ENCODE measurements around the gene CMIP.

Gene CMIP

GRCh38 chr16:81595629-81596292, 151.2 kb downstream of the CMIP start:
- Histone ChIP-seq H2BK12ac (ENCODE audit: low read length in 2 of 2) (no peak overlapping the region), H3K27ac (ENCODE audit: low read length, poor library complexity, severe bottlenecking) (no peak overlapping the region), H3K4me1 (ENCODE audit: control insufficient read depth, insufficient read depth, low read depth, low read length) (peaks cover 13% of the 10 kb centered on the region), H3K4me3 (ENCODE audit: insufficient read depth in 1 of 2, low read depth in 1 of 2, low read length in 2 of 2) (no peak overlapping the region), H2AK5ac (ENCODE audit: low read length, severe bottlenecking) (no peak overlapping the region), H2BK120ac (ENCODE audit: low read depth, low read length) (no peak overlapping the region), H3K4ac (ENCODE audit: low read depth in 1 of 2, low read length in 2 of 2) (no peak overlapping the region), H3K14ac (ENCODE audit: low read length in 2 of 2) (no peak overlapping the region), H3K79me1 (replicated peaks; ENCODE audit: low read length, poor library complexity, severe bottlenecking) (peaks cover 44% of the 10 kb centered on the region), H2BK5ac (ENCODE audit: low read depth, low read length, poor library complexity, severe bottlenecking) (no peak overlapping the region), H3K23ac (ENCODE audit: low read length in 2 of 2) (no peak overlapping the region), H2AFZ (ENCODE audit: low read depth, low read length) (no peak overlapping the region), H4K91ac (ENCODE audit: low read length) (no peak overlapping the region), H3K27me3 (ENCODE audit: control insufficient read depth in 1 of 2, insufficient read depth in 1 of 2, low read length in 2 of 2) (no peaks in the 10 kb centered on the region), H3K9ac (ENCODE audit: low read length) (no peak overlapping the region), H3K4me2 (ENCODE audit: low read length, poor library complexity, severe bottlenecking) (no peak overlapping the region), H3K9me3 (ENCODE audit: control insufficient read depth, low read length) (no peaks in the 10 kb centered on the region), H4K8ac (ENCODE audit: low read length) (no peak overlapping the region), H3K18ac (ENCODE audit: low read depth in 1 of 2, low read length in 2 of 2) (no peak overlapping the region), H3K36me3 (ENCODE audit: control insufficient read depth in 1 of 2, insufficient read depth in 2 of 2, low read depth in 1 of 2, low read length in 2 of 2) (peaks cover 0 to 7% of the 10 kb centered on the region in 2 experiments), H2BK15ac (ENCODE audit: low read depth, poor library complexity, severe bottlenecking) (no peak overlapping the region)
- 99% methylated on average over 7 of the region's 9 CpGs for WGBS
- peak; percentile 87 for DNase-seq

- H3K9ac ChIP-seq (ENCODE audit: low read length): no peak overlapping the region
- H3K18ac ChIP-seq (ENCODE audit: low read depth in 1 of 2, low read length in 2 of 2): no peak overlapping the region
- peaks cover 21% of the 10 kb centered on the region for H3K4me1 ChIP-seq (ENCODE audit: control insufficient read depth, insufficient read depth, low read depth, low read length)
- no peak overlapping the region for H3K27ac ChIP-seq (ENCODE audit: low read length, poor library complexity, severe bottlenecking)
- H2BK15ac ChIP-seq (ENCODE audit: low read depth, poor library complexity, severe bottlenecking): no peak overlapping the region
- no peak overlapping the region for H2BK12ac ChIP-seq (ENCODE audit: low read length in 2 of 2)
- no peak overlapping the region for H3K4me3 ChIP-seq (ENCODE audit: insufficient read depth in 1 of 2, low read depth in 1 of 2, low read length in 2 of 2)
- no peak overlapping the region for H2BK5ac ChIP-seq (ENCODE audit: low read depth, low read length, poor library complexity, severe bottlenecking)
- H3K27me3 ChIP-seq (ENCODE audit: control insufficient read depth in 1 of 2, insufficient read depth in 1 of 2, low read length in 2 of 2): no peaks in the 10 kb centered on the region
- H4K8ac ChIP-seq (ENCODE audit: low read length): no peak overlapping the region
- 91% methylated on average over 5 of the region's 5 CpGs for WGBS
- H4K91ac ChIP-seq (ENCODE audit: low read length): no peak overlapping the region
- no peak overlapping the region for H3K4ac ChIP-seq (ENCODE audit: low read depth in 1 of 2, low read length in 2 of 2)
- no peak for DNase-seq
- H2AFZ ChIP-seq (ENCODE audit: low read depth, low read length): no peak overlapping the region
- no peak overlapping the region for H2AK5ac ChIP-seq (ENCODE audit: low read length, severe bottlenecking)
- H3K4me2 ChIP-seq (ENCODE audit: low read length, poor library complexity, severe bottlenecking): no peak overlapping the region
- H3K23ac ChIP-seq (ENCODE audit: low read length in 2 of 2): no peak overlapping the region
- H3K14ac ChIP-seq (ENCODE audit: low read length in 2 of 2): no peak overlapping the region
- H2BK120ac ChIP-seq (ENCODE audit: low read depth, low read length): no peak overlapping the region
- H3K36me3 ChIP-seq (ENCODE audit: control insufficient read depth in 1 of 2, insufficient read depth in 2 of 2, low read depth in 1 of 2, low read length in 2 of 2): peaks cover 0 to 7% of the 10 kb centered on the region in 2 experiments
- peaks cover 51% of the 10 kb centered on the region for H3K79me1 ChIP-seq (replicated peaks; ENCODE audit: low read length, poor library complexity, severe bottlenecking)
- H3K9me3 ChIP-seq (ENCODE audit: control insufficient read depth, low read length): no peaks in the 10 kb centered on the region
Observed at GRCh38 chr16:81597079-81597658, 152.6 kb downstream of the CMIP start.

- H3K9ac ChIP-seq (ENCODE audit: low read length): no peak overlapping the region
- no peak overlapping the region for H3K23ac ChIP-seq (ENCODE audit: low read length in 2 of 2)
- no peak overlapping the region for H2BK120ac ChIP-seq (ENCODE audit: low read depth, low read length)
- no peak overlapping the region for H3K18ac ChIP-seq (ENCODE audit: low read depth in 1 of 2, low read length in 2 of 2)
- H3K27ac ChIP-seq (ENCODE audit: low read length, poor library complexity, severe bottlenecking): no peak overlapping the region
- H3K4me3 ChIP-seq (ENCODE audit: insufficient read depth in 1 of 2, low read depth in 1 of 2, low read length in 2 of 2): no peak overlapping the region
- H2BK5ac ChIP-seq (ENCODE audit: low read depth, low read length, poor library complexity, severe bottlenecking): no peak overlapping the region
- 98% methylated on average over 12 of the region's 12 CpGs for WGBS
- no peak overlapping the region for H2AK5ac ChIP-seq (ENCODE audit: low read length, severe bottlenecking)
- H3K14ac ChIP-seq (ENCODE audit: low read length in 2 of 2): no peak overlapping the region
- no peak overlapping the region for H2BK12ac ChIP-seq (ENCODE audit: low read length in 2 of 2)
- no peaks in the 10 kb centered on the region for H3K27me3 ChIP-seq (ENCODE audit: control insufficient read depth in 1 of 2, insufficient read depth in 1 of 2, low read length in 2 of 2)
- no peak overlapping the region for H4K91ac ChIP-seq (ENCODE audit: low read length)
- no peak overlapping the region for H2AFZ ChIP-seq (ENCODE audit: low read depth, low read length)
- H3K36me3 ChIP-seq (ENCODE audit: control insufficient read depth in 1 of 2, insufficient read depth in 2 of 2, low read depth in 1 of 2, low read length in 2 of 2): peaks cover 0 to 3% of the 10 kb centered on the region in 2 experiments
- H4K8ac ChIP-seq (ENCODE audit: low read length): no peak overlapping the region
- H3K9me3 ChIP-seq (ENCODE audit: control insufficient read depth, low read length): no peaks in the 10 kb centered on the region
- no peak overlapping the region for H3K4me2 ChIP-seq (ENCODE audit: low read length, poor library complexity, severe bottlenecking)
- H3K79me1 ChIP-seq (replicated peaks; ENCODE audit: low read length, poor library complexity, severe bottlenecking): peaks cover 44% of the 10 kb centered on the region
- no peak for DNase-seq
- H3K4me1 ChIP-seq (ENCODE audit: control insufficient read depth, insufficient read depth, low read depth, low read length): peaks cover 21% of the 10 kb centered on the region
- H2BK15ac ChIP-seq (ENCODE audit: low read depth, poor library complexity, severe bottlenecking): peak overlapping the region; percentile 64
- H3K4ac ChIP-seq (ENCODE audit: low read depth in 1 of 2, low read length in 2 of 2): no peak overlapping the region
Observed at GRCh38 chr16:81598083-81598482, 153.5 kb downstream of the CMIP start.

GRCh38 chr16:81599034-81599744, 154.6 kb downstream of the CMIP start:
- Histone ChIP-seq H3K23ac (ENCODE audit: low read length in 2 of 2) (peak overlapping the region in 1 of 2 experiments; percentile 54), H2BK12ac (ENCODE audit: low read length in 2 of 2) (no peak overlapping the region), H2AK5ac (ENCODE audit: low read length, severe bottlenecking) (peak overlapping the region; percentile 49), H4K91ac (ENCODE audit: low read length) (no peak overlapping the region), H2BK15ac (ENCODE audit: low read depth, poor library complexity, severe bottlenecking) (no peak overlapping the region), H3K36me3 (ENCODE audit: control insufficient read depth in 1 of 2, insufficient read depth in 2 of 2, low read depth in 1 of 2, low read length in 2 of 2) (peaks cover 0 to 3% of the 10 kb centered on the region in 2 experiments), H3K9ac (ENCODE audit: low read length) (no peak overlapping the region), H3K79me1 (replicated peaks; ENCODE audit: low read length, poor library complexity, severe bottlenecking) (peaks cover 46% of the 10 kb centered on the region), H3K4me3 (ENCODE audit: insufficient read depth in 1 of 2, low read depth in 1 of 2, low read length in 2 of 2) (no peak overlapping the region), H3K9me3 (ENCODE audit: control insufficient read depth, low read length) (no peaks in the 10 kb centered on the region), H3K18ac (ENCODE audit: low read depth in 1 of 2, low read length in 2 of 2) (peak overlapping the region in 1 of 2 experiments; percentile 29), H3K4ac (ENCODE audit: low read depth in 1 of 2, low read length in 2 of 2) (no peak overlapping the region), H2BK120ac (ENCODE audit: low read depth, low read length) (no peak overlapping the region), H3K4me1 (ENCODE audit: control insufficient read depth, insufficient read depth, low read depth, low read length) (peaks cover 21% of the 10 kb centered on the region), H3K27me3 (ENCODE audit: control insufficient read depth in 1 of 2, insufficient read depth in 1 of 2, low read length in 2 of 2) (no peaks in the 10 kb centered on the region), H3K14ac (ENCODE audit: low read length in 2 of 2) (peak overlapping the region in 1 of 2 experiments; percentile 58), H2AFZ (ENCODE audit: low read depth, low read length) (no peak overlapping the region), H2BK5ac (ENCODE audit: low read depth, low read length, poor library complexity, severe bottlenecking) (no peak overlapping the region), H3K27ac (ENCODE audit: low read length, poor library complexity, severe bottlenecking) (no peak overlapping the region), H4K8ac (ENCODE audit: low read length) (no peak overlapping the region), H3K4me2 (ENCODE audit: low read length, poor library complexity, severe bottlenecking) (no peak overlapping the region)
- WGBS: 94% methylated on average over 11 of the region's 11 CpGs
- DNase-seq: no peak
